GM18505 (cell line): Measurements from ENCODE around the gene MTG2.

Source experiments
- ATAC-seq: cut with Tn5 transposase; IDR thresholded peaks from one replicate; pipeline ENCODE4 v1.9.1; 2021; ENCODE audit not compliant: unreplicated experiment
- POLR2A ChIP-seq: IDR thresholded peaks from 4 replicates; pipeline ENCODE4 v1.6.1; 2011; ENCODE audit warnings: borderline replicate concordance; ENCODE audit not compliant: insufficient read depth, insufficient read length; ENCODE audit errors: extremely low read depth

The MTG2 gene

DNA sequence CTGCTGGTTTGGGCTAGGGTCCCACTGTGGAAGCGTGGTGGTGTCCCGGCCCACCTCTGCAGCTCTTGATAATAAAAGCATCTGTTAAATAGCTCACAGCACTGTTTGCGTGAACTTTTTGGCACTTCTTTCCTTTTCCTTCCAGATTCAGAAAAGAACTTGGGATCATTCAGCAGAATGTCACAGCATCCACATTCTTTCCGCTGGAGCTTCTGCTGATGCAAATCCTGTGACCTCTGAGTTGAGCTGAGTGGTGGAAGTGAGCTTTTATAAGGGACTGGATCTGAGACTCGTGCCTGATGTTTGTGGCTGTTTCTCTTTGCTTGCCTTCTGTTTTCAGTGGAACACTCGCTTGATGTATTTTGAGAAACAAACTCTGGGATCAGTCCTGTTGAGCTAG is 59.3 kb downstream of the MTG2 start:
- TF ChIP-seq POLR2A: no peak
- ATAC-seq: no peak

DNA sequence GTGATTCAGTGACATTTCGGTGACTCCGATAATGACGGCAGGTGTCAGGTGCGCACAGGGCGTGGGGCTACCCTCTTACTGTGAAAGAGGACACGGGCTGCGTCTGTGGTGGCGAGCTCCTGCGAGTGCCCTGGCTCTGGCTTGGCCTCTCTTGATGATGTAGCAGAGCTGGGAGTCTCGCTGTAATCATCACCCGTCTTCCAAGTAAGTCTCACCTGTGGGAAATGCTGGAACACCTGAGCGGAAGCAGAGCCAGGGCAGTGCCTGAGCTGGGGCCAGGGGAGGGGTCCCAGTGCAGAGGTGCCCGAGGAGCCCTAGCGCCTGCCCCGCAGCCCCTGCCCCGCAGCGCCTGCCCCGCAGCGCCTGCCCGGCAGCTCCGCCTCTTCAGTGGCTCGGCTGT is 60.3 kb downstream of the MTG2 start:
- TF ChIP-seq POLR2A: no peak
- no peak for ATAC-seq

DNA sequence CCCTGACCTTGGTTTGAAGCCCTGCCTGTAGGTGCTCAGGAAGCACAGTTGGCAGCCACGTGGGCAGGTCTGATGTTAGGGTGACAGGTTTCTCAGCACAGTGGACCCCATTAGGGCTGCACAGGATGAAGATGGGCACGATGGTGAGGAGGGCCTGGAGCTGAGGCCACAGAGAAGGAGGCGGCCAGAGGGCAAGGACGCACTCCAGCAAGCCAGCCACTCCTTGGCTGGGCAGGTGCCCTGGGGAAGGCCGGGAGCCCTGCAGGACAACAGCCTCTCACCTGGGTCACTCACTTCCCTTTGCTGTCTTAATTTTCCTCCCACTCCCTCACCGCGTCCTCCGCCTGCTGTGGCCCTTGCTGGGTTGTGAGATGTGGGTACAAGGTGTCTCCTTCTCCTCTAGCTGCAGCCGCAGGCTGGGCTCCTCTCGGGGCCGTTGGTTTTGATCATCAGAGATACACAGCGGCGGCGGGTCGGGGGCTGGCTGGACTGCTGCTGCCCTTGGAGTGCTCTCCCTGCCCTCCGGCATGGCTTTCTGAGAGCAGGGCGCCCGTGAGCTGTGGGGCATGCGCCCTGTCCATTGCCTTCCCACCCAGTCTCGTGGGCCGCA is 61.2 kb downstream of the MTG2 start:
- no peak for TF ChIP-seq POLR2A
- no peak for ATAC-seq

DNA sequence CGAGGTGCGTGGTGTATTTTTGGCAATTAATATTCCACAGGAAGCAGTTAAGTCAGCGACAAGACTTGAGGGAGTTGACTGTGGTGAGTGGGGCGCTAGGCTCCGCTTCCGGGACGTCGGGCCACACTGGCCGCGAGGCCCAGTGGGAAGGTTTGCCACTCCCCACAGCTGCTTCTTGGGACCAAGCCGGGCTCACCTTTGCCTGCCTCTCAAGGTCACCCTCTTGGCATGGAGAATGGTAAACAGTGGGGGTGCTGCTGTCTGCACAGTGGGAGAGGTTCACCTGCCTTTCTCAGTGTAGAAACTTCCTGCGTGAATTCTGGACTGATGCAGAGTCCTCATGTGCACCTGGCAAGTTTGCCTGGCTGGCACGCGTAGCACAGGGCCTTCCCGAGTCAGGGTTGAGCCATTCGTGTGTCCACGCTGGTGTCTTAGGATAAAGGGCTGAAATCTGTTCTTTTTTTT is 61.8 kb downstream of the MTG2 start:
- ATAC-seq: no peak
- TF ChIP-seq POLR2A: no peak

DNA sequence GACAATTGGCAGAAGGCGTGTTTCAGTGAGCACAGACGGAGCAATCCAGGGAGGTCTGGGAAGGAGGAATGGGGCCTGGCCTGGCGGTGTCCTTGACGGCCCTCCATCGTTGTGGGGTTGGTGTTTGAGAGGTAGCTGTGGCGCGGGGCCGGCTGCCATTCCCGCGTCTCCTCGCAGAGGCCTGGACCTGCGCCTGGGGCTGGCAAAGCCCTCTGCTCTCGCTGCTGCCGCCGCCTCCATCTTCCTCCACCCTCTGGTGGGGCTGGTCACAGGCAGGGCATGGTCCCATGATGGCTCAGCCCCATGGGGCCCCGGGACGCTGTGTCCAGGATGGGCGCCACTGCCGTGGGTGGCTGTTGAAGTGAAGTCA is 63.1 kb downstream of the MTG2 start:
- ATAC-seq: no peak
- no peak for TF ChIP-seq POLR2A

DNA sequence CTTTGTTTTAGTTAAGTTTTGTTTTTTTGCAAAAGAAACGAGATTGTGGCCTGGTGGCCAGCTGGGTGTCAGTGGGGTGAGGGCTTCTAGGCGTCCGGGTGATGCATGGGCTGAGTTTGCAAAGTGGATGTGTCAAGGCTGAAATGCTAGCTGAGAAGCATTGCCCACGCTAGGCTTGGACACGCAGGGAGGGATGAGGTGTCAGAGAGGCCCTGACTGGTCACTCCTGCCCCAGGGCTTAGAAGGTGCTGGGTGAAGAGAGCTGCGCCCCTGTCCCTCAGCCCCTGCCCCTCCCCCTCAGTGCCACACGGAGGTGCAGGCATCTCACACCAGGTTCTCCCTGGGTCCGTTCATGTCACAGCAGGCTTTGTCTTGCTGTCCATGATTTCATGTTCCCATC is 63.6 kb downstream of the MTG2 start:
- ATAC-seq: no peak
- TF ChIP-seq POLR2A: no peak

DNA sequence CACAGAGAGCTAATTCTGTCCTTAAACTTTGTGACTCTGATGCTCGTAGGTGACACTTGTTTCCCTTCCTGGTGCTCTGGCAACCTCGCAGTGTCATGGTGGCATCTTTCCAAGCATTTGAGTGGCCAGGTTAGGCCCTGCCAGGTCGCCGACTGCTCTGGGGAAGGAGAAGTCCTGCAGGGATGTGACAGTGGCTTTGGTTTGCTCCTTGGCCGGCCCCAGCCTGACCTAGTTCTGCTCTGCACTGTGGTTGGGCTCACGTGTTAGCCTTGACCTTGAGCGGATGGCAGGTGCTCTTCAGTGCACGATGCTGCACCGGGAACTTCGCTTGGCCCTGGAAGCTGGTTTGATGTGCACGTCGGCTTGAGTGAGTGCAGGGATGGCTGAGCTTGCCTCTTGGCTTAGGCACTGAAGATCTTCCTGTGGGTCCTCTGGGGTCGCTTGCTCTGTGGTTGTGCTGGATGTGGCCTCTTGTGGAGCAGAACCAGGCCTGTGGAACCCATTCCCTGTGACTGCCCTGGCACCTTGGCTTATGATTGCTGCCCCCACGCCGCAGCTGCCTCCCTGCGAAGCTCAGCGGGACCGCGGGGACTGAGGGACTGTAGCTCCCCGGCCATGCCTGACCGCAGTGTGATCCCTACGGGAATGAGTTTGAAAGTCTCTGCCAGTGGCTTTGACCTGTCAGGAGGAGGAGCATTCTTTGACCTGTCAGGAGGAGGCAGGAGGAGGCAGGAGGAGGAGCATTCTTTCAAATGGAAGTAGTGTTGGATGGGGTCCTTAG is 64.2 kb downstream of the MTG2 start:
- ATAC-seq: no peak
- TF ChIP-seq POLR2A: no peak

DNA sequence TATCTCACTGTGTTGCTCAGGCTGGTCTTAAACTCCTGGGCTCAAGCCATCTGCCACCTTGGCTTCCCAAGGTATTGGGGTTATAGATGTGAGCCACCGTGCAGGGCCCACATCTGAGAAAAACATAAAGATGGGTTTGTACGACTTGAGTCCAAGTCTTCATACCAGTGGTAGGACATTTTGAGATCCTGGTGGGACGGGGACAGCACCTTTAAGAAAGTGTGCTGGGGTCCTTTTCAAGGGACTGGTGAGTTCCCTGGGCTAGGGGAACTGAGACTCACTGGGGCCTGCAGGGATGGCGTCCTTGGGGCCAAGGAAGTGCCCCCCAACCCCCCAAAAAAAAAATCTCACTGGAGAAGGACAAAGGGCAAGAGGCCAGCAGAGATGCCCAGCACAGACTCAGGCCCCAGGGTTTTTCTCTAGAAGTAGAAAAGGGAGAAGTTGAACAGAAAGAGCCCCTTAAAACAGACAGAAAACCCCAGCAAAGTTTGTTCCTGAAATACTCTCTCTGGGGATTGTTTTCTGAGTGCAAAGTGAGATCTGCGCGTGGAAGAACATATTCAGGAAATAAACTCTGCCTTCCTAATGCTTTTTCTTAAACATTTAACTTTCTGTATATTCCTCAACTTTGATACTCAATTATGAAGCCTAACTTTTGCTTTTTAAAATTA is 66.2 kb downstream of the MTG2 start:
- TF ChIP-seq POLR2A: no peak
- ATAC-seq: no peak

DNA sequence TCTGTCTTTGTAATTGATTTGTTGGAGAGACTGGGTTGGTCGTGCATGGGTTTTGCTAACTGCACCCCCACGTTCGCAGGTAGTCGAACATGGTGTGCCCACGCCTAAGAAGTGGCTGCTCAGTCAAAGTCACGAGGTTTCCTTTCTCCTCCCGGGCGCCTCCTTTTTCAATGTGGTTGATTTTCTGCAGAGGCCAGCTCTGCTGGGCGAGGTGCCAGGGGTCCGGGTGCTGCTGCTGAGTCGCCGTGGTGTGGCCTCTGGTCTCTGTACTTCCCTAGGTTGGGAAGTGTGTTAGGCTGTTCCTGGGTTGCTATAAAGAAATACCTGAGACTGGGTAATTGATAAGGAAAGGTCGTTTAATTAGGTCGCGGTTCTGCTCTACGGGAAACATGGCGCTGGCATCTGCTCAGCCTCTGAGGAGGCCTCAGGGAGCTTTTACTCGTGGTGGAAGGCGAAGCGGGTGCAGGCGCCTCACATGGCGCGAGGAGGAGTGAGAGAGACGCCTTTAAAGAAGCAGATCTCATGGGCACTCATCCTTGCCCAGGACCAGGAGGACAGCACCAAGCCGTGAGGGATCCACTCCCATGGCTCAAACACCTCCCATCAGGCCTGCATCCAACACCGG is 69.6 kb downstream of the MTG2 start:
- no peak for TF ChIP-seq POLR2A
- no peak for ATAC-seq
